ENCODE data around the gene SULF2.

The SULF2 gene

DNA sequence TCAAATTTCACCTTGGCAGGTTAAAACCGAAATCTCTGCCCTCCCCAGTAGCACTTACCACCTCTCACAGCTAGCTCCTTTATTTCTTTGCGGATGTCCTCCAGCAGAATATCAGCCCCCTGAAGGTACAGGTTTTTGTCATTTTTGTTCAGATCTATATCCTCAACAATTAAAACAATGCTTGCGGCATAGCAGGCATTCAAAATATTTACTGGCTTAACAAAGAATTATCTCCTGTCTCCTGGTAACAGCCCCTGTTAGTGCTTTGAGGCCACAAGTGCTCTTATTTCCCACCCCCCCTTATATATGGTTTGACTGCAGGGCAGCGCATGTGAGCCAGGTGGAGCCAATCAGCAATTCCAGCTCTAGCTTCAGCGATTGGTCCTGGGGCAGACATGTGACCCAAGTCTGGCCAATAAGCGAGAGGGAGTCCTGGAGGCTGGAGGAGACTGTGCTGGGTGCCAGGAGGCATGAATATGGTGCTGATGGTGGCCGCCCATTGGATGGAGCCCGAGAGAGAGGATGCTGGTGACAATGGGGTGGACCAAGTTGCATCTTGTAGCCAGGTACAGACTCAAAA is 21.0 kb downstream of the SULF2 start:
- TF ChIP-seq, protein P1, sequence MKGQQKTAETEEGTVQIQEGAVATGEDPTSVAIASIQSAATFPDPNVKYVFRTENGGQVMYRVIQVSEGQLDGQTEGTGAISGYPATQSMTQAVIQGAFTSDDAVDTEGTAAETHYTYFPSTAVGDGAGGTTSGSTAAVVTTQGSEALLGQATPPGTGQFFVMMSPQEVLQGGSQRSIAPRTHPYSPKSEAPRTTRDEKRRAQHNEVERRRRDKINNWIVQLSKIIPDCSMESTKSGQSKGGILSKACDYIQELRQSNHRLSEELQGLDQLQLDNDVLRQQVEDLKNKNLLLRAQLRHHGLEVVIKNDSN (IDR thresholded peaks at IDR 0.05) = peak; percentile 51
- no peak for TF ChIP-seq FOXM1 (IDR thresholded peaks at IDR 0.05; ENCODE audit: borderline replicate concordance, low read depth)

DNA sequence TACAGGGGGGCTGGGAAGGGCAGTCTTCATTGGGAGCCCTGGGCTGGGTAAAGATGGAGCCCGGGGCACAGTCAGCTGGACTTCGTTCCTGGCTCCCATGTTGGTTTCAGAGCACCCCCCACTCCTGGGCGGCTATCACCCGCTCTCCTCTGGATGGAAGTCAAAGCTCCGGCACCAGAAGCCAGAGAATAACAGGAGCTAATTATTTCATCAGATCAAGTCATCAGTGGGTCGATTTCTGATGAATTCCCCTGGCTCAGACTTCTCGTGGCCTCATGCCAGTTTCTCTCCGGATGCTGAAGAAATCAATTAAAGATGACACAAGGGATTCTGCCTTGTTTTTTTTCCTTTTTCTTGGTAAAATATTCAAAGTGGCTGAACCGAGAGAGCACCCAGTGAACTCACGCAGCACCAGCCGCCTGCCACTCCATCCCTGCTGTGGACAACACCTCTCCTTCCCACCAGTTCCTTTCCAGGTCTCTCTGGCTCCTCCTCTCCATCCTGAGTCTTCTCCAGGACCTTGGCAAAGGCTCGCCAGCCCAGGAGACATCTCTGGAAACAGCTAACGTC is 22.5 kb downstream of the SULF2 start:
- TF ChIP-seq YY1 (IDR thresholded peaks at IDR 0.05; ENCODE audit: low read depth) = no peak
- TF ChIP-seq, protein P2, sequence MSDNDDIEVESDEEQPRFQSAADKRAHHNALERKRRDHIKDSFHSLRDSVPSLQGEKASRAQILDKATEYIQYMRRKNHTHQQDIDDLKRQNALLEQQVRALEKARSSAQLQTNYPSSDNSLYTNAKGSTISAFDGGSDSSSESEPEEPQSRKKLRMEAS (IDR thresholded peaks at IDR 0.05) = no peak
- no peak for TF ChIP-seq ZBTB7A (IDR thresholded peaks at IDR 0.05; ENCODE audit: low read depth)
- TF ChIP-seq TAF1 (IDR thresholded peaks at IDR 0.05; ENCODE audit: low read depth) = no peak
- TF ChIP-seq TCF12 (IDR thresholded peaks at IDR 0.05; ENCODE audit: low read depth) = no peak
- no peak for TF ChIP-seq EP300 (IDR thresholded peaks at IDR 0.05; ENCODE audit: borderline replicate concordance)
- no peak for TF ChIP-seq CEBPB (IDR thresholded peaks at IDR 0.05)
- TF ChIP-seq CREB1 (IDR thresholded peaks at IDR 0.05; ENCODE audit: low read depth) = no peak
- TF ChIP-seq, protein P3, sequence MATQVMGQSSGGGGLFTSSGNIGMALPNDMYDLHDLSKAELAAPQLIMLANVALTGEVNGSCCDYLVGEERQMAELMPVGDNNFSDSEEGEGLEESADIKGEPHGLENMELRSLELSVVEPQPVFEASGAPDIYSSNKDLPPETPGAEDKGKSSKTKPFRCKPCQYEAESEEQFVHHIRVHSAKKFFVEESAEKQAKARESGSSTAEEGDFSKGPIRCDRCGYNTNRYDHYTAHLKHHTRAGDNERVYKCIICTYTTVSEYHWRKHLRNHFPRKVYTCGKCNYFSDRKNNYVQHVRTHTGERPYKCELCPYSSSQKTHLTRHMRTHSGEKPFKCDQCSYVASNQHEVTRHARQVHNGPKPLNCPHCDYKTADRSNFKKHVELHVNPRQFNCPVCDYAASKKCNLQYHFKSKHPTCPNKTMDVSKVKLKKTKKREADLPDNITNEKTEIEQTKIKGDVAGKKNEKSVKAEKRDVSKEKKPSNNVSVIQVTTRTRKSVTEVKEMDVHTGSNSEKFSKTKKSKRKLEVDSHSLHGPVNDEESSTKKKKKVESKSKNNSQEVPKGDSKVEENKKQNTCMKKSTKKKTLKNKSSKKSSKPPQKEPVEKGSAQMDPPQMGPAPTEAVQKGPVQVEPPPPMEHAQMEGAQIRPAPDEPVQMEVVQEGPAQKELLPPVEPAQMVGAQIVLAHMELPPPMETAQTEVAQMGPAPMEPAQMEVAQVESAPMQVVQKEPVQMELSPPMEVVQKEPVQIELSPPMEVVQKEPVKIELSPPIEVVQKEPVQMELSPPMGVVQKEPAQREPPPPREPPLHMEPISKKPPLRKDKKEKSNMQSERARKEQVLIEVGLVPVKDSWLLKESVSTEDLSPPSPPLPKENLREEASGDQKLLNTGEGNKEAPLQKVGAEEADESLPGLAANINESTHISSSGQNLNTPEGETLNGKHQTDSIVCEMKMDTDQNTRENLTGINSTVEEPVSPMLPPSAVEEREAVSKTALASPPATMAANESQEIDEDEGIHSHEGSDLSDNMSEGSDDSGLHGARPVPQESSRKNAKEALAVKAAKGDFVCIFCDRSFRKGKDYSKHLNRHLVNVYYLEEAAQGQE (IDR thresholded peaks at IDR 0.05; ENCODE audit: low read depth) = no peak
- no peak for TF ChIP-seq TEAD4 (IDR thresholded peaks at IDR 0.05)
- TF ChIP-seq, protein P1 (IDR thresholded peaks at IDR 0.05) = no peak
- TF ChIP-seq NFIC (IDR thresholded peaks at IDR 0.05) = no peak

DNA sequence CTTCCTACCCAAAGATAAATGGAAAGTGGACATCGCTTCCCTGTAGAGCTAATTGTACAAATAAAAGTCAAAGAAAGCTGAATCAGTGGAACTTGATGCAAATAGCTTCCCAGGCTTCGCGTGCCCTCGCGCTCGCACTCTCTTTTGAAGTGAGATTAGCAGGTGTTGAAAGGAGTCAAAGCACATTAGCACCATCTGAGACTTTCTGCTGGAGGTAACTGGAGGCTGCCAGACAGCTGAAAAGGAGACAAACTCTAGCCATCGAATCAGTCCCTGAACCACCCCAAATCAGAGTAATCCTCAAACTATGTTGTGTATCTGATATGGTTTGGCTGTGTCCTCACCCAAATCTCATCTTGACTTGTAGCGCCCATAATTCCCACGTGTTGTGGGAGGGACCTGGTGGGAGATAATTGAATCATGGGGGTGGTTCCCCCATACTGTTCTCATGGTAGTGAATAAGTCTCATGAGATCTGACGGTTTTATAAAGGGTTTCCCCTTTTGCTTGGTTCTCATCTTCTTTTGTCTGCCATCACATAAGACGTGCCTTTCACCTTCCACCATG is 23.7 kb downstream of the SULF2 start:
- TF ChIP-seq CEBPB (IDR thresholded peaks at IDR 0.05) = no peak

DNA sequence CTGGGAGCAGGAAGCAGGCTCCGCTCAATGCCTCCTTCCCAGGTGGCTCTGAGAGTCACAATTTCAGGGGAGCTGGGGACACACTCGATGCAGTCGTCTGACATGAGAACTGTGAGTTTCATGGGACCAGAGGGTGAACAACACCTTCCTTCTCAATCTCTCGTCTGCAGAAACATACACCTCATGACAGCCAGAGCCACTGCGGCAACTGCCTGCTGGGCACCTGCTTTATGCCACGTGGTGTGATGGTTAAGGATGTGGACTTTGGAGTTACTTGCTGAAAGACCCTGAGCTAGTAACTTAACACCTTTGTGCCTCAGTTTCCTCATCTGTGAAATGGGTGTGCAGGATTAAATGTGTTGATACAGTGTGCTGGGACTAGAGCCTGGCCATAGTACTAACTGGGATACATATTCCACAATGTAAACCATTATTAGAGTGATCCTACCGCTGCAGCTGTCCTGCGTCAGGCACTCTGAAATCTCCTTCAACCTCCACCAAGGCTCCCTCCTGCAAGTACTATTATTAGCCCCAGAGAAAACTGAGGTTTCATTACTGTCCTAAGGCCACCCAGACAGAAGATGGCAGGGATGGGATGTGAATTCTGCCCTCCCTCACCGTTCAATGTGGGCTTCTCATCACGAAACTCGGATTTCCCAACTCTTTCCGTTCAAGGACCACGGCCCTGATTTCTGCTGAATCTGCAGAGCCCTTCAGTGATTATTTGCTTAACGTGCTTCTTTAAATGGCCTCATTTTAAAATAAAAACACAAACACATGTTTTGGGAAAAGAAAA is 24.4 kb downstream of the SULF2 start:
- no peak for TF ChIP-seq NFIC (IDR thresholded peaks at IDR 0.05)
- no peak for TF ChIP-seq FOXM1 (IDR thresholded peaks at IDR 0.05; ENCODE audit: borderline replicate concordance, low read depth)
- no peak for TF ChIP-seq ZBTB7A (IDR thresholded peaks at IDR 0.05; ENCODE audit: low read depth)
- no peak for TF ChIP-seq RAD21 (IDR thresholded peaks at IDR 0.05; ENCODE audit: low read depth)
- TF ChIP-seq, protein P2 (IDR thresholded peaks at IDR 0.05) = no peak
- TF ChIP-seq CREB1 (IDR thresholded peaks at IDR 0.05; ENCODE audit: low read depth) = no peak
- no peak for TF ChIP-seq TEAD4 (IDR thresholded peaks at IDR 0.05)
- no peak for TF ChIP-seq EP300 (IDR thresholded peaks at IDR 0.05; ENCODE audit: borderline replicate concordance)
- no peak for TF ChIP-seq CEBPB (IDR thresholded peaks at IDR 0.05)
- no peak for TF ChIP-seq TCF12 (IDR thresholded peaks at IDR 0.05; ENCODE audit: low read depth)
- TF ChIP-seq TAF1 (IDR thresholded peaks at IDR 0.05; ENCODE audit: low read depth) = no peak
- TF ChIP-seq, protein P1 (IDR thresholded peaks at IDR 0.05) = no peak
- no peak for TF ChIP-seq YY1 (IDR thresholded peaks at IDR 0.05; ENCODE audit: low read depth)
- no peak for TF ChIP-seq EGR1 (IDR thresholded peaks at IDR 0.05)
- TF ChIP-seq, protein P3 (IDR thresholded peaks at IDR 0.05; ENCODE audit: low read depth) = no peak
